GM20000 (cell line): Measurements from ENCODE around the gene CLPTM1.

Experiments
- DNase-seq: peaks from one replicate; pipeline ENCODE4 v3.0.0; 2012; ENCODE audit warnings: low spot score
- CTCF ChIP-seq: IDR thresholded peaks from 2 replicates; pipeline ENCODE4 v1.5.1; 2012; ENCODE audit warnings: mild to moderate bottlenecking, control low read depth; ENCODE audit errors: extremely low read depth, missing control alignments

CLPTM1 gene

GRCh38 chr19:45041125-45041524 is 85.9 kb downstream of the CLPTM1 start:
- DNase-seq = no peak
- no peak for TF ChIP-seq CTCF
